K562 (cell line): ENCODE results near the gene TIAL1. TPM values are rescaled to one million over a fixed set of nuclear protein-coding genes. Genes with fewer than 3 reads are reported as not detected.

Experiments
- ATAC-seq: fragments of 200-7000 bp; cut with Tn5 transposase; 3 replicates; pipeline ENCODE4 v1.9.1; 2020; ENCODE audit warnings: moderate library complexity
- BruUV-seq: library from RNA; stranded (reverse); fragments of 400-500 nt; replicated peaks from 2 replicates; lab custom pipeline; 2021; lab: Mats Ljungman, UMichigan
- CTCF ChIA-PET: fragments of 300-600 bp; formaldehyde crosslinking; extraction: SDS; loops from one replicate; lab custom pipeline; 2021; ENCODE audit warnings: low intra/inter-chr PET ratio; lab: Yijun Ruan, JAX
- POLR2A ChIA-PET: fragments of 300-600, 350-650 bp; sonication (Branson Sonifier 250); formaldehyde crosslinking; extraction: SDS; loops from one replicate; lab custom pipeline; 2021; ENCODE audit warnings: antibody characterized with exemption, inconsistent platforms; lab: Yijun Ruan, JAX
- DNase-seq, 4 experiments: peaks; one replicate each; pipeline versions ENCODE4 v3.0.0 to v3.0.0-alpha.2; 2011 to 2018; ENCODE audit warnings: low spot score in 3 of 4, mixed read lengths in 3 of 4; ENCODE audit errors: extremely low read depth in 1 of 4
- FAIRE-seq: peaks from 2 replicates; lab custom pipeline; 2011; peaks lifted over from hg19 to GRCh38; lab: Jason Lieb, UNC
- H2AFZ ChIP-seq: 2 replicates; pipeline ENCODE4 v1.6.0; 2011; ENCODE audit warnings: low read depth, low read length, control low read depth, inconsistent platforms
- H3K27ac ChIP-seq: fragments of 200-600 bp; 3 replicates; pipeline ENCODE4 v1.8.0; 2011; ENCODE audit warnings: low read depth, mild to moderate bottlenecking, control low read depth, inconsistent platforms, low read length, moderate library complexity, mixed read lengths; ENCODE audit errors: extremely low read depth
- H3K27me3 ChIP-seq, 2 experiments: fragments of 300-600 bp in 1 of 2; 2 replicates in 1 of 2; 3 replicates in 1 of 2; pipeline versions ENCODE4 v1.6.0 to v1.8.0; 2011; ENCODE audit warnings: inconsistent platforms in 2 of 2, low read length in 2 of 2, mild to moderate bottlenecking in 1 of 2, mixed read lengths in 1 of 2, moderate library complexity in 1 of 2; ENCODE audit not compliant: control insufficient read depth in 2 of 2, insufficient read depth in 2 of 2
- H3K36me3 ChIP-seq: fragments of 300-600 bp; 3 replicates; pipeline ENCODE4 v1.8.0; 2011; ENCODE audit warnings: mild to moderate bottlenecking, low read length, inconsistent platforms; ENCODE audit not compliant: control insufficient read depth, insufficient read depth
- H3K4me1 ChIP-seq, 2 experiments: fragments of 200-600 bp in 1 of 2; replicated peaks in 1 of 2; 2 replicates in 1 of 2; 3 replicates in 1 of 2; pipeline versions ENCODE4 v1.5.1 to v1.8.0; 2011; ENCODE audit warnings: inconsistent platforms in 2 of 2, low read length in 2 of 2, mild to moderate bottlenecking in 1 of 2, mixed read lengths in 1 of 2, moderate library complexity in 1 of 2; ENCODE audit not compliant: control insufficient read depth in 2 of 2, insufficient read depth in 2 of 2
- H3K4me2 ChIP-seq: 2 replicates; pipeline ENCODE4 v1.6.1; 2011; ENCODE audit warnings: low read length, control low read depth, inconsistent platforms, mixed read lengths; ENCODE audit not compliant: insufficient read depth
- H3K4me3 ChIP-seq: fragments of 200-600 bp; sonication (generic), shearing (Covaris generic); 2 replicates; pipeline ENCODE4 v1.5.1; 2016; ENCODE audit warnings: control low read depth, inconsistent platforms
- H3K79me2 ChIP-seq: fragments of 200-600 bp; 3 replicates; pipeline ENCODE4 v1.8.0; 2011; ENCODE audit warnings: low read length, inconsistent platforms; ENCODE audit not compliant: control insufficient read depth, insufficient read depth
- H3K9ac ChIP-seq, 2 experiments: 2 replicates each; pipeline versions ENCODE4 v1.6.0 to v1.6.1; 2011; ENCODE audit warnings: low read depth in 2 of 2, low read length in 2 of 2, control low read depth in 1 of 2, inconsistent platforms in 1 of 2, mild to moderate bottlenecking in 1 of 2, mixed read lengths in 1 of 2; ENCODE audit not compliant: insufficient read depth in 1 of 2
- H3K9me1 ChIP-seq: one replicate; pipeline ENCODE4 v1.6.0; 2011; ENCODE audit warnings: inconsistent platforms, mild to moderate bottlenecking, low read length, moderate library complexity; ENCODE audit not compliant: control insufficient read depth, insufficient read depth
- H3K9me3 ChIP-seq: replicated peaks from 2 replicates; pipeline ENCODE4 v1.5.1; 2011; ENCODE audit warnings: low read depth, low read length, inconsistent platforms; ENCODE audit not compliant: control insufficient read depth, insufficient read depth
- H4K20me1 ChIP-seq: replicated peaks from 2 replicates; pipeline ENCODE4 v1.6.1; 2011; ENCODE audit warnings: low read length, inconsistent platforms, mixed read lengths; ENCODE audit not compliant: control insufficient read depth, insufficient read depth
- C11orf30 ChIP-seq: fragments of 450-650 bp; IDR thresholded peaks from 2 replicates; pipeline ENCODE4 v1.6.1; 2016; ENCODE audit warnings: low read depth, mild to moderate bottlenecking
- CBFB ChIP-seq: sonication (generic); formaldehyde crosslinking; IDR thresholded peaks from 2 replicates; pipeline ENCODE4 v1.4.0; 2020; ENCODE audit warnings: mild to moderate bottlenecking, missing genetic modification reagents
- CSDE1 ChIP-seq, 2 experiments: fragments of 450-650 bp; IDR thresholded peaks; 2 replicates each; pipeline ENCODE4 v1.6.1; 2016; ENCODE audit warnings: mild to moderate bottlenecking in 1 of 2
- EWSR1 ChIP-seq: fragments of 450-650 bp; IDR thresholded peaks from 2 replicates; pipeline ENCODE4 v1.6.1; 2018; ENCODE audit warnings: borderline replicate concordance, mild to moderate bottlenecking, low read depth, moderate library complexity; ENCODE audit not compliant: partially characterized antibody
- L3MBTL2 ChIP-seq: fragments of 450-650 bp; IDR thresholded peaks from 2 replicates; pipeline ENCODE4 v1.6.1; 2016; ENCODE audit warnings: mild to moderate bottlenecking, moderate library complexity
- NCOA4 ChIP-seq: fragments of 450-650 bp; IDR thresholded peaks from 2 replicates; pipeline ENCODE4 v1.6.1; 2018; ENCODE audit warnings: mild to moderate bottlenecking; ENCODE audit not compliant: partially characterized antibody
- NFXL1 ChIP-seq: fragments of 450-650 bp; formaldehyde crosslinking; IDR thresholded peaks from 2 replicates; pipeline ENCODE4 v1.4.0; 2021; ENCODE audit warnings: mild to moderate bottlenecking
- PHB2 ChIP-seq: fragments of 450-650 bp; IDR thresholded peaks from 2 replicates; pipeline ENCODE4 v1.6.1; 2017; ENCODE audit warnings: low read depth
- POLR3A ChIP-seq: IDR thresholded peaks from 2 replicates; pipeline ENCODE4 v1.6.1; 2011; ENCODE audit warnings: borderline replicate concordance, mild to moderate bottlenecking, moderate library complexity; ENCODE audit not compliant: insufficient read length, insufficient read depth; ENCODE audit errors: extremely low read depth
- RBM15 ChIP-seq: fragments of 200-400 bp; formaldehyde crosslinking; IDR thresholded peaks from 2 replicates; pipeline ENCODE4 v1.6.1; 2018; ENCODE audit warnings: mild to moderate bottlenecking, low read length, moderate library complexity; ENCODE audit not compliant: insufficient read depth
- THRAP3 ChIP-seq: fragments of 450-650 bp; IDR thresholded peaks from 2 replicates; pipeline ENCODE4 v1.6.1; 2016; ENCODE audit warnings: mild to moderate bottlenecking, inconsistent platforms, borderline replicate concordance
- ZNF184 ChIP-seq: sonication (generic); formaldehyde crosslinking; IDR thresholded peaks from 2 replicates; pipeline ENCODE4 v1.5.0; 2020; ENCODE audit warnings: missing genetic modification reagents
- ZNF444 ChIP-seq: fragments of 250-450 bp; sonication (Bioruptor Pico); IDR thresholded peaks from 2 replicates; pipeline ENCODE4 v1.4.0; 2020; ENCODE audit warnings: mild to moderate bottlenecking, moderate library complexity
- WGBS: fragments of 100-300 bp; shearing (Covaris generic); methylation state at CpG from one replicate; pipeline ENCODE4 v1.1.6; 2016; ENCODE audit warnings: low coverage, mixed read lengths; ENCODE audit not compliant: insufficient coverage; ENCODE audit errors: missing lambda C conversion rate; 5-methylcytosine and 5-hydroxymethylcytosine counted together
- in situ Hi-C: fragments of 300-500 bp; cut with MboI; formaldehyde crosslinking; loops from 4 replicates; pipeline ENCODE4 v1.15.0; 2018; ENCODE audit warnings: inconsistent platforms, mixed read lengths
- intact Hi-C: fragments of 100-400 bp; cut with micrococcal nuclease; formaldehyde crosslinking; loops from 2 replicates; pipeline ENCODE4 v1.14.2; 2022
- polyA plus RNA-seq, 8 experiments: library from polyadenylated mRNA; depleted of rRNA in 4 of 8; stranded (reverse) in 5 of 8; unstranded in 3 of 8; fragments of >200 nt; fragmentation: Nextera tagmentation in 2 of 8; fragmentation: Illumina TruSeq in 1 of 8; extraction: Ambion mirVana in 2 of 8; extraction: Trizol in 1 of 8; gene quantifications; 2 replicates each; pipeline versions ENCODE4 v1.2.1 to v1.2.3, GENCODE V29; 2011 to 2014; ENCODE audit warnings: inconsistent platforms in 1 of 8, missing spikeins in 1 of 8
- total RNA-seq, 7 experiments: library from RNA; depleted of rRNA in 6 of 7; stranded (reverse); fragments of >200 nt in 6 of 7; fragmentation: Illumina TruSeq in 2 of 7; extraction: Trizol in 2 of 7; gene quantifications; 2 replicates each; pipeline versions ENCODE4 v1.2.1 to v1.2.3, GENCODE V29; 2011 to 2021; ENCODE audit warnings: low replicate concordance in 1 of 7
- TF ChIP-seq, protein P1 (sequence below), 2 experiments: IDR thresholded peaks; 2 replicates each; pipeline ENCODE4 v1.6.1; 2011; ENCODE audit warnings: borderline replicate concordance in 1 of 2, control low read depth in 1 of 2, low read depth in 1 of 2, low read length in 1 of 2, mild to moderate bottlenecking in 1 of 2, mixed read lengths in 1 of 2, moderate library complexity in 1 of 2; ENCODE audit not compliant: insufficient read depth in 1 of 2, insufficient read length in 1 of 2, poor library complexity in 1 of 2, severe bottlenecking in 1 of 2; ENCODE audit errors: extremely low read depth in 1 of 2
- TF ChIP-seq, protein P2 (sequence below): IDR thresholded peaks from 3 replicates; pipeline ENCODE4 v1.6.1; 2011; ENCODE audit warnings: borderline replicate concordance, mild to moderate bottlenecking; ENCODE audit not compliant: insufficient read length, insufficient read depth

The TIAL1 gene
- total and polyA plus RNA-seq, 9 of the 15 experiments (the other 6 are each of a cell fraction or from before 2014, with no cell fraction given): 22.5 to 126 (median 58.2) TPM

DNA sequence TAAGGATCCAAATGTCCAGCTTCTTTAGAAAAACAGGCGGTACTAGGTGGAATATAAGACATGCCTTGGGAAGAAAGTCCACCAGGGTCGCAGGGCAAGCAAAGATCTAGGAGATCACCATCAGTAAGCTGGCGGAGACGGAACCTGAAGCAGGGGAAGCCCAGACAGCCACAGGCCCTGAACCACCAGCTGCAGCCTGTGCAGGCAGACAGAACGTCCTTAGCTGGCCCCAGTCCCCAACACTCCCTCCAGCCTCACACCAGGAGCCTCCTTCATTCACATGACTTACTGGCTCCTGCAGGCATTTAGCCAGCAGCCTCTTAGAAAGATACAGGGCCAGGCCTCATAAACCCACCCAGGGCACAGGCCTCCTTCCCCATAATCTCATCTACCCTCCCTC is 71.6 kb downstream of the TIAL1 start (continued):
- TF ChIP-seq, protein P1, sequence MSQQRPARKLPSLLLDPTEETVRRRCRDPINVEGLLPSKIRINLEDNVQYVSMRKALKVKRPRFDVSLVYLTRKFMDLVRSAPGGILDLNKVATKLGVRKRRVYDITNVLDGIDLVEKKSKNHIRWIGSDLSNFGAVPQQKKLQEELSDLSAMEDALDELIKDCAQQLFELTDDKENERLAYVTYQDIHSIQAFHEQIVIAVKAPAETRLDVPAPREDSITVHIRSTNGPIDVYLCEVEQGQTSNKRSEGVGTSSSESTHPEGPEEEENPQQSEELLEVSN (IDR thresholded peaks at IDR 0.05; ENCODE audit: borderline replicate concordance in 1 of 2, extremely low read depth in 1 of 2, insufficient read depth in 1 of 2, insufficient read length in 1 of 2, low read depth in 1 of 2, low read length in 1 of 2, poor library complexity in 1 of 2, severe bottlenecking in 1 of 2): no peak
- TF ChIP-seq CSDE1 (IDR thresholded peaks at IDR 0.05) (no peak), NFXL1 (no peak), RBM15 (no peak), EWSR1 (no peak), C11orf30 (no peak), THRAP3 (no peak), PHB2 (no peak)
- TF ChIP-seq, protein P2, sequence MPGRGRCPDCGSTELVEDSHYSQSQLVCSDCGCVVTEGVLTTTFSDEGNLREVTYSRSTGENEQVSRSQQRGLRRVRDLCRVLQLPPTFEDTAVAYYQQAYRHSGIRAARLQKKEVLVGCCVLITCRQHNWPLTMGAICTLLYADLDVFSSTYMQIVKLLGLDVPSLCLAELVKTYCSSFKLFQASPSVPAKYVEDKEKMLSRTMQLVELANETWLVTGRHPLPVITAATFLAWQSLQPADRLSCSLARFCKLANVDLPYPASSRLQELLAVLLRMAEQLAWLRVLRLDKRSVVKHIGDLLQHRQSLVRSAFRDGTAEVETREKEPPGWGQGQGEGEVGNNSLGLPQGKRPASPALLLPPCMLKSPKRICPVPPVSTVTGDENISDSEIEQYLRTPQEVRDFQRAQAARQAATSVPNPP: no peak

DNA sequence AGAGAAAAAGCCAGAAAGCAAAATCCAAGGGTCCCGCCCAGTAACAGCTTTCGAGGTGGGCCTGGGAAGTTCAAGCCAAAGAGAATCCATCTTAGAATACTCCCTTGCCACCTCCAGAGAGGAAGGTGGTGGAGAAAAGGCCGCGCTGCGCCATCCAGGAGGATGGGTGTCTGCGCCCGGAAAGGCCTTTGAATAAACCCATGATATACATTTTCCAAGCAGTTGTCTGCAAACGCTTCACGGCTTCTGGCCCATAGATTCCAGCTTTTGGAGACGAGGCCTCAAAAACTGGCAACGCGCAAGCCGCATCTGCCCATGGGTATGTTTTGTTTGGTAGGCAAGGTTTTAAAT is 72.1 kb downstream of the TIAL1 start:
- H3K36me3 ChIP-seq: peaks cover 43% of the 10 kb centered on the region; the same call in 2 of the 3 replicates

More for the DNA sequence above, 72.1 kb downstream of the TIAL1 start:
- intact Hi-C loops: no loop called here
- no peak overlapping the region for H2AFZ ChIP-seq
- POLR2A ChIA-PET: no interaction called here
- no peak overlapping the region for H3K27ac ChIP-seq
- no peaks in the 10 kb centered on the region for H3K9me3 ChIP-seq
- TF ChIP-seq NCOA4: no peak
- no peak for TF ChIP-seq L3MBTL2
- TF ChIP-seq CBFB: no peak
- no peak for TF ChIP-seq POLR3A
- no peak for TF ChIP-seq ZNF184 (CRISPR knock-in tag)
- no peak for TF ChIP-seq ZNF444 (CRISPR knock-in tag)
- TF ChIP-seq, all 486 proteins: peak for 0
- DNase-seq (no peak), FAIRE-seq (no peak), ATAC-seq (no peak)
- WGBS: 90% methylated on average over 13 of the region's 13 CpGs
- Histone ChIP-seq H3K4me3 (no peak overlapping the region), H3K27me3 (no peaks in the 10 kb centered on the region), H3K79me2 (peaks cover 24% of the 10 kb centered on the region), H4K20me1 (no peaks in the 10 kb centered on the region), H3K4me2 (no peak overlapping the region), H3K9me1 (no peaks in the 10 kb centered on the region), H3K9ac (no peak overlapping the region), H3K4me1 (peaks cover 14 to 18% of the 10 kb centered on the region in 2 experiments)
- BruUV-seq: no TSS peak
- in situ Hi-C loops: no loop called here
- CTCF ChIA-PET: no interaction called here
